HEK293 (cell line): ENCODE measurements around the gene SHLD2.

Experiments used
- CTCF ChIA-PET: fragments of 350-600 bp; formaldehyde crosslinking; extraction: SDS; loops from one replicate; lab custom pipeline; 2021; ENCODE audit warnings: antibody characterized with exemption; lab: Yijun Ruan, JAX
- POLR2A ChIA-PET: fragments of 300-600 bp; formaldehyde crosslinking; extraction: SDS; loops from one replicate; lab custom pipeline; 2020; ENCODE audit warnings: antibody characterized with exemption, inconsistent platforms; lab: Yijun Ruan, JAX
- H3K27ac ChIP-seq: fragments of 200-500 bp; sonication (Bioruptor generic); 2 replicates; pipeline ENCODE4 v1.5.1; 2014; ENCODE audit warnings: low read depth, low read length, control low read depth, inconsistent platforms; ENCODE audit errors: extremely low read depth
- H3K36me3 ChIP-seq, 2 experiments: fragments of 200-500 bp in 1 of 2; sonication (Bioruptor generic) in 1 of 2; 1 replicate in 1 of 2; 2 replicates in 1 of 2; pipeline ENCODE4 v1.5.1; 2014 to 2017; ENCODE audit warnings: inconsistent platforms in 2 of 2, low read length in 2 of 2; ENCODE audit not compliant: control insufficient read depth in 2 of 2, insufficient read depth in 1 of 2
- H3K4me1 ChIP-seq: fragments of 200-500 bp; sonication (Bioruptor generic); 2 replicates; pipeline ENCODE4 v1.5.1; 2014; ENCODE audit warnings: mild to moderate bottlenecking, low read length, inconsistent platforms; ENCODE audit not compliant: control insufficient read depth, insufficient read depth
- H3K4me3 ChIP-seq: 2 replicates; pipeline ENCODE4 v1.5.1; 2011; ENCODE audit warnings: low read depth, mild to moderate bottlenecking, control low read depth, low read length, moderate library complexity
- H3K9me3 ChIP-seq: fragments of 200-500 bp; sonication (Bioruptor generic); 2 replicates; pipeline ENCODE4 v1.5.1; 2014; ENCODE audit warnings: low read depth, low read length, inconsistent platforms; ENCODE audit not compliant: control insufficient read depth, insufficient read depth
- HOXC10 ChIP-seq: sonication (generic); formaldehyde crosslinking; IDR thresholded peaks from 2 replicates; pipeline ENCODE4 v1.8.1; 2023; ENCODE audit warnings: mild to moderate bottlenecking, missing genetic modification reagents
- KLF8 ChIP-seq: fragments of 450-650 bp; formaldehyde crosslinking; IDR thresholded peaks from 2 replicates; pipeline ENCODE4 v1.5.1; 2016; ENCODE audit warnings: missing biosample characterization, missing genetic modification characterization
- PRDM2 ChIP-seq: fragments of 450-650 bp; formaldehyde crosslinking; IDR thresholded peaks from 2 replicates; pipeline ENCODE4 v1.5.1; 2016; ENCODE audit warnings: missing biosample characterization, missing genetic modification characterization, borderline replicate concordance
- SP2 ChIP-seq: fragments of 450-650 bp; formaldehyde crosslinking; IDR thresholded peaks from 2 replicates; pipeline ENCODE4 v1.5.1; 2016; ENCODE audit warnings: missing biosample characterization, missing genetic modification characterization
- SP3 ChIP-seq: fragments of 450-650 bp; formaldehyde crosslinking; IDR thresholded peaks from 2 replicates; pipeline ENCODE4 v1.5.1; 2016; ENCODE audit warnings: missing biosample characterization, missing genetic modification characterization
- SP7 ChIP-seq: fragments of 450-650 bp; formaldehyde crosslinking; IDR thresholded peaks from 2 replicates; pipeline ENCODE4 v1.5.1; 2016; ENCODE audit warnings: missing biosample characterization, missing genetic modification characterization
- WT1 ChIP-seq: fragments of 450-650 bp; formaldehyde crosslinking; IDR thresholded peaks from 2 replicates; pipeline ENCODE4 v1.5.1; 2016; ENCODE audit warnings: missing biosample characterization, missing genetic modification characterization
- ZEB2 ChIP-seq: fragments of 450-650 bp; formaldehyde crosslinking; IDR thresholded peaks from 2 replicates; pipeline ENCODE4 v1.5.1; 2016; ENCODE audit warnings: missing biosample characterization, missing genetic modification characterization
- ZNF121 ChIP-seq: fragments of 450-650 bp; formaldehyde crosslinking; IDR thresholded peaks from 2 replicates; pipeline ENCODE4 v1.5.1; 2016; ENCODE audit warnings: missing biosample characterization, missing genetic modification characterization
- ZNF175 ChIP-seq: fragments of 450-650 bp; formaldehyde crosslinking; IDR thresholded peaks from 2 replicates; pipeline ENCODE4 v1.5.1; 2016; ENCODE audit warnings: missing biosample characterization, missing genetic modification characterization
- ZNF2 ChIP-seq: fragments of 450-650 bp; formaldehyde crosslinking; IDR thresholded peaks from 2 replicates; pipeline ENCODE4 v1.5.1; 2016; ENCODE audit warnings: missing biosample characterization, missing genetic modification characterization
- ZNF501 ChIP-seq: fragments of 450-650 bp; formaldehyde crosslinking; IDR thresholded peaks from 2 replicates; pipeline ENCODE4 v1.5.1; 2016; ENCODE audit warnings: missing biosample characterization, missing genetic modification characterization
- ZNF530 ChIP-seq: fragments of 450-650 bp; formaldehyde crosslinking; IDR thresholded peaks from 2 replicates; pipeline ENCODE4 v1.5.1; 2016; ENCODE audit warnings: low read depth, missing biosample characterization, missing genetic modification characterization
- ZNF664 ChIP-seq: fragments of 450-650 bp; formaldehyde crosslinking; IDR thresholded peaks from 2 replicates; pipeline ENCODE4 v1.5.1; 2016; ENCODE audit warnings: missing biosample characterization, missing genetic modification characterization
- ZSCAN30 ChIP-seq: fragments of 450-650 bp; IDR thresholded peaks from 2 replicates; pipeline ENCODE4 v1.5.1; 2018; ENCODE audit warnings: missing biosample characterization, mild to moderate bottlenecking, missing genetic modification characterization, moderate library complexity
- ZXDB ChIP-seq: fragments of 450-650 bp; formaldehyde crosslinking; IDR thresholded peaks from 2 replicates; pipeline ENCODE4 v1.5.1; 2016; ENCODE audit warnings: missing biosample characterization, missing genetic modification characterization
- TF ChIP-seq, protein P1 (sequence below): fragments of 450-650 bp; formaldehyde crosslinking; optimal IDR thresholded peaks from 2 replicates; pipeline ENCODE3; 2016; ENCODE audit warnings: missing biosample characterization, mild to moderate bottlenecking, missing genetic modification characterization
- TF ChIP-seq, protein P2 (sequence below): fragments of 450-650 bp; formaldehyde crosslinking; IDR thresholded peaks from 2 replicates; pipeline ENCODE4 v1.5.1; 2017; ENCODE audit warnings: missing biosample characterization, mild to moderate bottlenecking, missing genetic modification characterization, moderate library complexity
- TF ChIP-seq, protein P3 (sequence below): fragments of 450-650 bp; formaldehyde crosslinking; IDR thresholded peaks from 2 replicates; pipeline ENCODE4 v1.5.1; 2016; ENCODE audit warnings: missing biosample characterization, missing genetic modification characterization
- TF ChIP-seq, protein P4 (sequence below): fragments of 450-650 bp; formaldehyde crosslinking; IDR thresholded peaks from 2 replicates; pipeline ENCODE4 v1.5.1; 2016; ENCODE audit warnings: missing biosample characterization, missing genetic modification characterization
- TF ChIP-seq, protein P5 (sequence below): fragments of 450-650 bp; formaldehyde crosslinking; conservative IDR thresholded peaks from 2 replicates; pipeline ENCODE4 v1.5.1; 2016; ENCODE audit warnings: low read depth, missing biosample characterization, missing genetic modification characterization

The SHLD2 gene

DNA sequence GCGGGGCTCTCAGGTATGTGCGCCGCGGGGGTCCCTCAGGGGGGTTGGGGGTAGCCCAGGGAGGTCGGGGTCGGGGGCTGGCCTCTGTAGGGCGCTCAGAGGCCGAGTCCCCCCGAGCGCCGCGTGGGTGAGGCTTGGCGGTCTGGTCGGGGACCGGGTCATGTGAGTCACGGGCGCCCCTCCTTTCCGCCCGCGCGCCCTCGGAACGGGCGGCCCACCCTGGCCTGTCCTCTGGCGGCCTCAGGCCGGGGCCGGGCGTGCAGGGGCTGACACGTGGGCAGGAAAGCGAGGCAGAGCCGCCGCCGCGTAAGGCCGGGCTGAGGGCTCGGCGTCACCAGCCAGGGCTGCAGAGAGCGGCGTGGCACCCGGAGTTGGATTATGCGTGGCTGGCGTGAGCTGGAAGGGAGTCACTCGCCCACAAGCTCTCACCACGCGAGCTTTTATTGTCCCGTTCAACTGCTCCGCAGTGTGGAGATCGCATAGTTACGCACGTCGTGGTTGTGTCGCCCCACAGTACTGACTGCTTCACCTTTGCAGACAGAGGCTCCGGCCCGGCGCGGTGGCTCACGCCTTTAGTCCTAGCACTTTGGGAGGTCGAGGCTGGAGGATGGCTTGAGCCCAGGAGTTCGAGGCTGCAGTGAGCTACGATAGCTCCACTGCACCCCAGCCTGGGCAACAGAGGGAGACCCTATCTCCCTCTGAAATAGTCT, 385 bp downstream of the SHLD2 start:
- H3K36me3 ChIP-seq: peaks cover 13 to 27% of the 10 kb centered on the region in 2 experiments
- POLR2A ChIA-PET: no interaction called here
- H3K4me3 ChIP-seq: peak overlapping the region; percentile 72
- CTCF ChIA-PET: interaction anchor here (0.7 kb wide), 1 partner anchor 126 kb away, joined by 4 read pairs; no protein-coding TSS in a partner anchor
- H3K9me3 ChIP-seq: no peaks in the 10 kb centered on the region
- H3K27ac ChIP-seq: peak overlapping the region; percentile 77
- H3K4me1 ChIP-seq: peaks cover 10% of the 10 kb centered on the region; the same call in 1 of the 2 replicates
- peak; percentile 98 for TF ChIP-seq ZXDB (tag by site-specific recombination)
- TF ChIP-seq ZNF175: no peak
- peak; percentile 80; the same call in 1 of the 2 replicates for TF ChIP-seq ZNF501 (tag by site-specific recombination)
- TF ChIP-seq, protein P1, sequence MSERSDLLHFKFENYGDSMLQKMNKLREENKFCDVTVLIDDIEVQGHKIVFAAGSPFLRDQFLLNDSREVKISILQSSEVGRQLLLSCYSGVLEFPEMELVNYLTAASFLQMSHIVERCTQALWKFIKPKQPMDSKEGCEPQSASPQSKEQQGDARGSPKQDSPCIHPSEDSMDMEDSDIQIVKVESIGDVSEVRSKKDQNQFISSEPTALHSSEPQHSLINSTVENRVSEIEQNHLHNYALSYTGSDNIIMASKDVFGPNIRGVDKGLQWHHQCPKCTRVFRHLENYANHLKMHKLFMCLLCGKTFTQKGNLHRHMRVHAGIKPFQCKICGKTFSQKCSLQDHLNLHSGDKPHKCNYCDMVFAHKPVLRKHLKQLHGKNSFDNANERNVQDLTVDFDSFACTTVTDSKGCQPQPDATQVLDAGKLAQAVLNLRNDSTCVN: peak; percentile 82
- peak; percentile 8; the same call in 1 of the 2 replicates for TF ChIP-seq WT1 (tag by site-specific recombination)
- peak; percentile 74 for TF ChIP-seq SP3 (tag by site-specific recombination)
- peak; percentile 93 for TF ChIP-seq KLF8
- peak; percentile 95 for TF ChIP-seq ZNF121 (tag by site-specific recombination)
- TF ChIP-seq, protein P2, sequence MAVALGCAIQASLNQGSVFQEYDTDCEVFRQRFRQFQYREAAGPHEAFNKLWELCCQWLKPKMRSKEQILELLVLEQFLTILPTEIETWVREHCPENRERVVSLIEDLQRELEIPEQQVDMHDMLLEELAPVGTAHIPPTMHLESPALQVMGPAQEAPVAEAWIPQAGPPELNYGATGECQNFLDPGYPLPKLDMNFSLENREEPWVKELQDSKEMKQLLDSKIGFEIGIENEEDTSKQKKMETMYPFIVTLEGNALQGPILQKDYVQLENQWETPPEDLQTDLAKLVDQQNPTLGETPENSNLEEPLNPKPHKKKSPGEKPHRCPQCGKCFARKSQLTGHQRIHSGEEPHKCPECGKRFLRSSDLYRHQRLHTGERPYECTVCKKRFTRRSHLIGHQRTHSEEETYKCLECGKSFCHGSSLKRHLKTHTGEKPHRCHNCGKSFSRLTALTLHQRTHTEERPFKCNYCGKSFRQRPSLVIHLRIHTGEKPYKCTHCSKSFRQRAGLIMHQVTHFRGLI (tag by site-specific recombination): peak; percentile 37; the same call in 1 of the 2 replicates
- peak; percentile 90 for TF ChIP-seq ZSCAN30 (tag by site-specific recombination)
- no peak for TF ChIP-seq ZNF664
- no peak for TF ChIP-seq ZNF530 (tag by site-specific recombination)
- TF ChIP-seq SP2 (tag by site-specific recombination): peak; percentile 62
- TF ChIP-seq HOXC10 (CRISPR knock-in tag): no peak
- peak; percentile 80 for TF ChIP-seq ZNF2 (tag by site-specific recombination)
- TF ChIP-seq ZEB2 (tag by site-specific recombination): peak; percentile 55; the same call in 1 of the 2 replicates
- TF ChIP-seq, protein P3, sequence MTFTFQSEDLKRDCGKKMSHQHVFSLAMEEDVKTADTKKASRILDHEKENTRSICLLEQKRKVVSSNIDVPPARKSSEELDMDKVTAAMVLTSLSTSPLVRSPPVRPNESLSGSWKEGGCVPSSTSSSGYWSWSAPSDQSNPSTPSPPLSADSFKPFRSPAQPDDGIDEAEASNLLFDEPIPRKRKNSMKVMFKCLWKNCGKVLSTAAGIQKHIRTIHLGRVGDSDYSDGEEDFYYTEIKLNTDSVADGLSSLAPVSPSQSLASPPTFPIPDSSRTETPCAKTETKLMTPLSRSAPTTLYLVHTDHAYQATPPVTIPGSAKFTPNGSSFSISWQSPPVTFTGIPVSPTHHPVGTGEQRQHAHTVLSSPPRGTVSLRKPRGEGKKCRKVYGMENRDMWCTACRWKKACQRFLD (tag by site-specific recombination): no peak
- peak; percentile 78; the same call in 1 of the 2 replicates for TF ChIP-seq PRDM2 (tag by site-specific recombination)
- TF ChIP-seq, protein P4, sequence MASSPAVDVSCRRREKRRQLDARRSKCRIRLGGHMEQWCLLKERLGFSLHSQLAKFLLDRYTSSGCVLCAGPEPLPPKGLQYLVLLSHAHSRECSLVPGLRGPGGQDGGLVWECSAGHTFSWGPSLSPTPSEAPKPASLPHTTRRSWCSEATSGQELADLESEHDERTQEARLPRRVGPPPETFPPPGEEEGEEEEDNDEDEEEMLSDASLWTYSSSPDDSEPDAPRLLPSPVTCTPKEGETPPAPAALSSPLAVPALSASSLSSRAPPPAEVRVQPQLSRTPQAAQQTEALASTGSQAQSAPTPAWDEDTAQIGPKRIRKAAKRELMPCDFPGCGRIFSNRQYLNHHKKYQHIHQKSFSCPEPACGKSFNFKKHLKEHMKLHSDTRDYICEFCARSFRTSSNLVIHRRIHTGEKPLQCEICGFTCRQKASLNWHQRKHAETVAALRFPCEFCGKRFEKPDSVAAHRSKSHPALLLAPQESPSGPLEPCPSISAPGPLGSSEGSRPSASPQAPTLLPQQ (tag by site-specific recombination): peak; percentile 82
- TF ChIP-seq, protein P5, sequence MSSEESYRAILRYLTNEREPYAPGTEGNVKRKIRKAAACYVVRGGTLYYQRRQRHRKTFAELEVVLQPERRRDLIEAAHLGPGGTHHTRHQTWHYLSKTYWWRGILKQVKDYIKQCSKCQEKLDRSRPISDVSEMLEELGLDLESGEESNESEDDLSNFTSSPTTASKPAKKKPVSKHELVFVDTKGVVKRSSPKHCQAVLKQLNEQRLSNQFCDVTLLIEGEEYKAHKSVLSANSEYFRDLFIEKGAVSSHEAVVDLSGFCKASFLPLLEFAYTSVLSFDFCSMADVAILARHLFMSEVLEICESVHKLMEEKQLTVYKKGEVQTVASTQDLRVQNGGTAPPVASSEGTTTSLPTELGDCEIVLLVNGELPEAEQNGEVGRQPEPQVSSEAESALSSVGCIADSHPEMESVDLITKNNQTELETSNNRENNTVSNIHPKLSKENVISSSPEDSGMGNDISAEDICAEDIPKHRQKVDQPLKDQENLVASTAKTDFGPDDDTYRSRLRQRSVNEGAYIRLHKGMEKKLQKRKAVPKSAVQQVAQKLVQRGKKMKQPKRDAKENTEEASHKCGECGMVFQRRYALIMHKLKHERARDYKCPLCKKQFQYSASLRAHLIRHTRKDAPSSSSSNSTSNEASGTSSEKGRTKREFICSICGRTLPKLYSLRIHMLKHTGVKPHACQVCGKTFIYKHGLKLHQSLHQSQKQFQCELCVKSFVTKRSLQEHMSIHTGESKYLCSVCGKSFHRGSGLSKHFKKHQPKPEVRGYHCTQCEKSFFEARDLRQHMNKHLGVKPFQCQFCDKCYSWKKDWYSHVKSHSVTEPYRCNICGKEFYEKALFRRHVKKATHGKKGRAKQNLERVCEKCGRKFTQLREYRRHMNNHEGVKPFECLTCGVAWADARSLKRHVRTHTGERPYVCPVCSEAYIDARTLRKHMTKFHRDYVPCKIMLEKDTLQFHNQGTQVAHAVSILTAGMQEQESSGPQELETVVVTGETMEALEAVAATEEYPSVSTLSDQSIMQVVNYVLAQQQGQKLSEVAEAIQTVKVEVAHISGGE (tag by site-specific recombination): peak; percentile 13; the same call in 1 of the 2 replicates
- TF ChIP-seq SP7: no peak; the same call in none of the 2 replicates
